HG02884 (cell line): ENCODE measurements around the gene NLGN1.
"Not testable (repeated sequence)": the region's sequence is repeated elsewhere in the genome, so short reads cannot be mapped to it uniquely, and the experiment has no call there.

Source experiments
- ATAC-seq: cut with Tn5 transposase; IDR thresholded peaks from one replicate; pipeline ENCODE4 v1.9.1; 2021; ENCODE audit warnings: mild to moderate bottlenecking, moderate library complexity; ENCODE audit not compliant: unreplicated experiment

The NLGN1 gene

GRCh38 chr3:173552526-173552925 lies 155.0 kb downstream of the NLGN1 start:
- no peak for ATAC-seq

GRCh38 chr3:173553635-173554280 lies 156.2 kb downstream of the NLGN1 start:
- no peak for ATAC-seq

- no peak for ATAC-seq
Observed at GRCh38 chr3:173556546-173556945, 159.0 kb downstream of the NLGN1 start.

- no peak for ATAC-seq
Observed at GRCh38 chr3:173567997-173568396, 170.5 kb downstream of the NLGN1 start.

GRCh38 chr3:173568623-173569022 lies 171.1 kb downstream of the NLGN1 start:
- ATAC-seq = no peak

GRCh38 chr3:173583496-173583895 lies 186.0 kb downstream of the NLGN1 start:
- no peak for ATAC-seq

- ATAC-seq = peak; percentile 67
Observed at GRCh38 chr3:173584093-173584837, 186.7 kb downstream of the NLGN1 start.

- no peak for ATAC-seq
Observed at GRCh38 chr3:173584838-173585831, 187.6 kb downstream of the NLGN1 start.

GRCh38 chr3:173586166-173586565 lies 188.6 kb downstream of the NLGN1 start:
- ATAC-seq = no peak

GRCh38 chr3:173587055-173587454 lies 189.5 kb downstream of the NLGN1 start:
- no peak for ATAC-seq

GRCh38 chr3:173588556-173588955 lies 191.0 kb downstream of the NLGN1 start:
- ATAC-seq = no peak

GRCh38 chr3:173589116-173589515 lies 191.6 kb downstream of the NLGN1 start:
- ATAC-seq = no peak

GRCh38 chr3:173591401-173591800 lies 193.9 kb downstream of the NLGN1 start:
- no peak for ATAC-seq

- ATAC-seq = not testable (repeated sequence)
Observed at GRCh38 chr3:173594881-173595280, 197.3 kb downstream of the NLGN1 start.

GRCh38 chr3:173599673-173600072 lies 202.1 kb downstream of the NLGN1 start:
- ATAC-seq = no peak

GRCh38 chr3:173614522-173614921 lies 217.0 kb downstream of the NLGN1 start:
- no peak for ATAC-seq

GRCh38 chr3:173615661-173616060 lies 218.1 kb downstream of the NLGN1 start:
- ATAC-seq = no peak

GRCh38 chr3:173617490-173617889 lies 219.9 kb downstream of the NLGN1 start:
- ATAC-seq = no peak

GRCh38 chr3:173618148-173618547 lies 220.6 kb downstream of the NLGN1 start:
- ATAC-seq = no peak

- ATAC-seq = no peak
Observed at GRCh38 chr3:173618703-173619102, 221.2 kb downstream of the NLGN1 start.

- ATAC-seq = no peak
Observed at GRCh38 chr3:173622166-173622565, 224.6 kb downstream of the NLGN1 start.
